ENCODE data around the gene BCL2L13.
A peak's percentile ranks its signal among the peaks of the same experiment; 100 is the strongest.
"Not testable (repeated sequence)": the region's sequence is repeated elsewhere in the genome, so short reads cannot be mapped to it uniquely, and the experiment has no call there.

BCL2L13 gene

DNA sequence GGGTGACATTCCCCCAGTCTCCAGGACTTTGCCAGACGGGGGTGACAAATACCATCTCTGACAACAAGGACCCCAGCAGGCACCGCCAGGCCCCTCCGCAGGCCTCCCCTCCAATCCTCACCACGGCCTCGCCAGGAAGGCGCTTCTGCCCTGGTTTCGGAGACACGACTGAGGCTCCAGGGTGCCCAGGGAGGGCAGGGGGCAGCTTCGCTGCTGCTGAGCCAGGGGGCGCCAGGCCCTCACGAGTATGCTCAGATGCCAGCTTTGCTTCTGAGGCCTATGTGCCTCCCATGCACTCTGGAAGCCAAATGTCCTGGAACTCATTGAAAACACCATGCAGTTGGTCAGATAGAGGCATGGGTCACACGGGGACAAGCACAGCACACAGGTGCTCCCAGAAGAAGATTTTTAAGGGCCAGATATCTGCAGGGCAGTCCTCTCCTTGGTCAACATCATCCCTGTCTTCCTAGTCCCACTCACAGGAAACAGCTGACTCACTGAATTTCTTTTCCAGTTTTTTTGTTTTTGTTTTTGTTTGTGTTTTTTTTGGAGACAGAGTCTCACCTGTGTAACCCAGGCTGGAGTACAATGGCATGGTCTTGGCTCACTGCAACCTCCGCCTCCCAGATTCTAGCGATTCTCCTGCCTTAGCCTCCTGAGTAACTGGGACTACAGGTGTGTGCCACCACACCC, 115.8 kb downstream of the BCL2L13 start:
- Mint-ChIP-seq H3K9me3 (no peaks in the 10 kb centered on the region), H3K4me3 (no peak overlapping the region), H3K4me1 (ENCODE audit: low read depth) (no peaks in the 10 kb centered on the region), H3K36me3 (ENCODE audit: low read depth) (no peaks in the 10 kb centered on the region), H3K27ac (no peak overlapping the region), H3K27me3 (ENCODE audit: low read depth) (peaks cover 3% of the 10 kb centered on the region)
- no peak for DNase-seq (ENCODE audit: low spot score)

DNA sequence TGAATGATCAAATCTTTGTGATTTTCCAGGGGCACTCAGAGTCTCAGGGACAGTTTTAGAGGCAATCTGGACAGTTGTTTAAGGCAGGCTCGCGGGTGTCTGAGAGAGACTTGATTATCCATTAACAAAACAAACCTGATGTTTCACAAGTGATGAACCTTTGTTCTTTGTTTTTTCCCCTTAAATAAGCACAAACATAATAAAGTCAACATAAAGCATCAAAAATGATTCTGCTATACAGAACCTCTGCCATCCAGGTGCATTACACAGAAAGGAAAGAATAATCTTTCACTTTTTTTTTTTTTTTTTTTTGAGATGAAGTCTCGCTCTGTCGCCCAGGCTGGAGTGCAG, 122.6 kb downstream of the BCL2L13 start:
- Mint-ChIP-seq H3K36me3 (ENCODE audit: low read depth) (no peaks in the 10 kb centered on the region), H3K4me3 (no peak overlapping the region), H3K27ac (no peak overlapping the region), H3K4me1 (ENCODE audit: low read depth) (peaks cover 4% of the 10 kb centered on the region), H3K9me3 (no peaks in the 10 kb centered on the region), H3K27me3 (ENCODE audit: low read depth) (peaks cover 25% of the 10 kb centered on the region)
- no peak for DNase-seq (ENCODE audit: low spot score)

DNA sequence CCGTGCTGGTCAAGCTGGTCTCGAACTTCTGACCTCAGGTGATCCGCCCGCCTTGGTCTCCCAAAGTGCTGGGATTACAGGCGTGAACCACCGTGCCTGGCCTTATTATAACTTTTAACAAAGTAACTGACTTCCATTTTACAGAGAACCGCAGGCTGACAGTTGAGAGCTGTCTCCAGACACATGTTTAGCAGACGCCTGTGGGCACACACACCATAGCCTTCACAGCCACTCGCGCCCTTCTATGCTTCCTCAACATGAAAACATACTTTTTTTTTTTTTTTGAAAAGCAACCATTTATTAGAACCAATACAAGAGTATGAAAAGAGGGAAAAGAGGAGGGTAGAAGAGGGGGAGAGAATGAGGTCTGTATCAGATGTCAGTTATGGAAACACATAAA, 124.9 kb downstream of the BCL2L13 start:
- H3K4me3 Mint-ChIP-seq; H3K36me3 Mint-ChIP-seq (ENCODE audit: low read depth); H3K27ac Mint-ChIP-seq; DNase-seq (ENCODE audit: low spot score); H3K9me3 Mint-ChIP-seq: not testable (repeated sequence)
- H3K4me1 Mint-ChIP-seq (ENCODE audit: low read depth), result peaks cover 13% of the 10 kb centered on the region
- H3K27me3 Mint-ChIP-seq (ENCODE audit: low read depth), result peaks cover 32% of the 10 kb centered on the region

GRCh38 chr22:17764036-17764435, 125.5 kb downstream of the BCL2L13 start:
- no peak for DNase-seq (ENCODE audit: low spot score)
- no peaks in the 10 kb centered on the region for H3K9me3 Mint-ChIP-seq
- H3K27me3 Mint-ChIP-seq (ENCODE audit: low read depth), result peaks cover 31% of the 10 kb centered on the region
- H3K4me3 Mint-ChIP-seq, result no peak overlapping the region
- no peaks in the 10 kb centered on the region for H3K36me3 Mint-ChIP-seq (ENCODE audit: low read depth)
- no peak overlapping the region for H3K27ac Mint-ChIP-seq
- peaks cover 13% of the 10 kb centered on the region for H3K4me1 Mint-ChIP-seq (ENCODE audit: low read depth)

- not testable (repeated sequence) for DNase-seq (ENCODE audit: low spot score); H3K27ac Mint-ChIP-seq
- peaks cover 13% of the 10 kb centered on the region for H3K4me1 Mint-ChIP-seq (ENCODE audit: low read depth)
These were observed 126.3 kb downstream of the BCL2L13 start for GRCh38 chr22:17764852-17765251.

DNA sequence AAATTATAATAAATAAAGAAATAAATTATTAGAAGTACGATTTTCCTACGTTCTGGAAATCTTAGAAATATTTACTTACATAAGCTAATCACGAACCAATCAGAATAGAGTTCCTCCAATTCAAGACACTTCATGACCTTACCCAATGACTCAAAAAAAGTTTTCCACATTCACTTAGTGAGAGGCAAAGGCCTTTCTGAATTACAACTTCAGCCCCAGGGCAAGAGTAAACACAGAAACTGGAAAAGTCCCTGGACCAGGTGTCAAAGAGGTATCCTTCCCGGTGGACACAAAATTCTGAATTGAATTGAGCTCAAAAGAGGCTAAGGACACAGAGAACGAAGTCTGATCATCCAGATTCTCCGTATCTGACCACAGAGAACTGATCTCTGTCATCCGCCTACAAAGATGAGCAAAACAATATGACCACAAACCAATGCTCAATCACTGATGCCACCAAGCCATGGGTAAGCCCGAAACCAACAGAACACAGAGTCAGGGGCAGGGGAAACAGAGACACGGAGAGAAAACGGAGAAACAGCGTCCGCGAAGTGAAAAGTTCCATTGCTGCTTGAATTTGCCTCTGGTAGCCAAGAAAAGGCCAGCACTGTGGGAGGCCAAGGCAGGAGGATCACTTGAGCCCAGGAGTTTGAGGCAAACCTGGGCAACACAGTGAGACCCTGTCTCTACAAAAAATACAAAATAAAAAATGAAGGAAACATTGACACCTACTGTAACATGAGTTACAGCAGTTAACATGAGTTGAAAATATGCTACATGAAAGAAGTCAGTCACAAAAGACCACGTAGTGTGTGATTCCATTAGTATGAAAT, 128.9 kb downstream of the BCL2L13 start:
- H3K9me3 Mint-ChIP-seq, result no peaks in the 10 kb centered on the region
- H3K36me3 Mint-ChIP-seq (ENCODE audit: low read depth), result peaks cover 5% of the 10 kb centered on the region
- DNase-seq (ENCODE audit: low spot score), result peak; percentile 78
- H3K4me3 Mint-ChIP-seq, result peak overlapping the region; percentile 52
- H3K27ac Mint-ChIP-seq, result peak overlapping the region; percentile 49
- H3K27me3 Mint-ChIP-seq (ENCODE audit: low read depth), result peaks cover 33% of the 10 kb centered on the region
- H3K4me1 Mint-ChIP-seq (ENCODE audit: low read depth), result peaks cover 19% of the 10 kb centered on the region

More at GRCh38 chr22:17764852-17765251, 126.3 kb downstream of the BCL2L13 start:
- not testable (repeated sequence) for H3K36me3 Mint-ChIP-seq (ENCODE audit: low read depth); H3K9me3 Mint-ChIP-seq; H3K4me3 Mint-ChIP-seq
- peaks cover 31% of the 10 kb centered on the region for H3K27me3 Mint-ChIP-seq (ENCODE audit: low read depth)

- DNase-seq (ENCODE audit: low spot score), result no peak
- no peak overlapping the region for H3K27ac Mint-ChIP-seq
- peaks cover 30% of the 10 kb centered on the region for H3K4me1 Mint-ChIP-seq (ENCODE audit: low read depth)
These were observed 130.6 kb downstream of the BCL2L13 start for GRCh38 chr22:17769013-17769715.

GRCh38 chr22:17769716-17770082, 131.1 kb downstream of the BCL2L13 start:
- Mint-ChIP-seq H3K4me1 (ENCODE audit: low read depth) (peaks cover 29% of the 10 kb centered on the region), H3K4me3 (no peak overlapping the region), H3K27me3 (ENCODE audit: low read depth) (peaks cover 34% of the 10 kb centered on the region), H3K36me3 (ENCODE audit: low read depth) (peaks cover 10% of the 10 kb centered on the region), H3K27ac (no peak overlapping the region), H3K9me3 (no peaks in the 10 kb centered on the region)
- DNase-seq (ENCODE audit: low spot score), result no peak

More at GRCh38 chr22:17769013-17769715, 130.6 kb downstream of the BCL2L13 start:
- H3K9me3 Mint-ChIP-seq, result no peaks in the 10 kb centered on the region
- peaks cover 40% of the 10 kb centered on the region for H3K27me3 Mint-ChIP-seq (ENCODE audit: low read depth)
- H3K36me3 Mint-ChIP-seq (ENCODE audit: low read depth), result peaks cover 10% of the 10 kb centered on the region
- H3K4me3 Mint-ChIP-seq, result no peak overlapping the region

- H3K36me3 Mint-ChIP-seq (ENCODE audit: low read depth), result peaks cover 10% of the 10 kb centered on the region
- peaks cover 33% of the 10 kb centered on the region for H3K27me3 Mint-ChIP-seq (ENCODE audit: low read depth)
- no peak for DNase-seq (ENCODE audit: low spot score)
- H3K9me3 Mint-ChIP-seq, result no peaks in the 10 kb centered on the region
- H3K27ac Mint-ChIP-seq, result no peak overlapping the region
- H3K4me1 Mint-ChIP-seq (ENCODE audit: low read depth), result peaks cover 34% of the 10 kb centered on the region
- no peak overlapping the region for H3K4me3 Mint-ChIP-seq
These were observed 131.9 kb downstream of the BCL2L13 start for GRCh38 chr22:17770180-17771077.

GRCh38 chr22:17772249-17772957, 133.8 kb downstream of the BCL2L13 start:
- H3K4me3 Mint-ChIP-seq, result peak overlapping the region; percentile 88
- DNase-seq (ENCODE audit: low spot score), result no peak
- peaks cover 42% of the 10 kb centered on the region for H3K4me1 Mint-ChIP-seq (ENCODE audit: low read depth)
- peaks cover 10% of the 10 kb centered on the region for H3K36me3 Mint-ChIP-seq (ENCODE audit: low read depth)
- H3K27ac Mint-ChIP-seq, result no peak overlapping the region
- no peaks in the 10 kb centered on the region for H3K9me3 Mint-ChIP-seq
- peaks cover 32% of the 10 kb centered on the region for H3K27me3 Mint-ChIP-seq (ENCODE audit: low read depth)

- Mint-ChIP-seq H3K9me3 (no peaks in the 10 kb centered on the region), H3K27ac (peak overlapping the region; percentile 45), H3K36me3 (ENCODE audit: low read depth) (peaks cover 15% of the 10 kb centered on the region), H3K4me1 (ENCODE audit: low read depth) (peaks cover 40% of the 10 kb centered on the region), H3K4me3 (peak overlapping the region; percentile 88), H3K27me3 (ENCODE audit: low read depth) (peaks cover 26% of the 10 kb centered on the region)
- DNase-seq (ENCODE audit: low spot score), result no peak
These were observed 134.5 kb downstream of the BCL2L13 start for GRCh38 chr22:17772958-17773605.

DNA sequence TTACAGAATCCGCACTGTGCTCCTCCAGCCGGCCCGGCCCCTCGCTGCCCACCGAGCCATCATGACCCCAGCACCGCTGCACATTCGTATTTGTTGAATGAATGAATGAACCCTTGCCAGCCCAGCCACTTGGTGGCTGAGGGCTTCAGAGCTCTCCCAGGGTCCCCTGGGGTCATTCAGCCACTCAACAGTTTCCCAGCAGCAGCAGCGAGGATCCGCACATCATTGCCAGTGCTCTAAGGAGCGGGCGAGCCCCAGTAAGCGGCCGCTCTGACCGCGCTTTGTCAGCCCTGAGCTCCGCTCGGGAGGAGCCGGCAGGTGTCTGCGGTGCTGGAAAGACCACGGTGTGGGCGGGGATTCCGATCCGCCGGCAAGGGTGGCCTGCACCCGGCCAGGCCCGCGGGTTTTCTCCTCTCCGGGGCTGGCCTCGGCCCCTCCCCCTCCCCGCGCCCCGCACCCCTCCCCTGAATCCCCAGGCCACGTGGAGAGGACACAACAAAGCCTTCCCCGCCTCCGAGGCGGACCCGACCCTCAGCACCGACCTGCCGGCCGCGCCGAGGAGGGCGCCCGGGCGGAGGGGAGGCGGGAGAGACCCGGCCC, 135.1 kb downstream of the BCL2L13 start:
- Mint-ChIP-seq H3K9me3 (no peaks in the 10 kb centered on the region), H3K36me3 (ENCODE audit: low read depth) (peaks cover 16% of the 10 kb centered on the region), H3K4me1 (ENCODE audit: low read depth) (peaks cover 40% of the 10 kb centered on the region), H3K4me3 (peak overlapping the region; percentile 88), H3K27me3 (ENCODE audit: low read depth) (peaks cover 25% of the 10 kb centered on the region), H3K27ac (peak overlapping the region; percentile 45)
- DNase-seq (ENCODE audit: low spot score), result peak; percentile 69

Measured in T-helper 2 cell treated with Interferon-gamma antibody and Interleukin-4, amounts not matched to agents 5 μg/mL and 100 μg/mL, for 36 hours (primary cell).